ENCODE measurements around the gene FHAD1.

Gene FHAD1

DNA sequence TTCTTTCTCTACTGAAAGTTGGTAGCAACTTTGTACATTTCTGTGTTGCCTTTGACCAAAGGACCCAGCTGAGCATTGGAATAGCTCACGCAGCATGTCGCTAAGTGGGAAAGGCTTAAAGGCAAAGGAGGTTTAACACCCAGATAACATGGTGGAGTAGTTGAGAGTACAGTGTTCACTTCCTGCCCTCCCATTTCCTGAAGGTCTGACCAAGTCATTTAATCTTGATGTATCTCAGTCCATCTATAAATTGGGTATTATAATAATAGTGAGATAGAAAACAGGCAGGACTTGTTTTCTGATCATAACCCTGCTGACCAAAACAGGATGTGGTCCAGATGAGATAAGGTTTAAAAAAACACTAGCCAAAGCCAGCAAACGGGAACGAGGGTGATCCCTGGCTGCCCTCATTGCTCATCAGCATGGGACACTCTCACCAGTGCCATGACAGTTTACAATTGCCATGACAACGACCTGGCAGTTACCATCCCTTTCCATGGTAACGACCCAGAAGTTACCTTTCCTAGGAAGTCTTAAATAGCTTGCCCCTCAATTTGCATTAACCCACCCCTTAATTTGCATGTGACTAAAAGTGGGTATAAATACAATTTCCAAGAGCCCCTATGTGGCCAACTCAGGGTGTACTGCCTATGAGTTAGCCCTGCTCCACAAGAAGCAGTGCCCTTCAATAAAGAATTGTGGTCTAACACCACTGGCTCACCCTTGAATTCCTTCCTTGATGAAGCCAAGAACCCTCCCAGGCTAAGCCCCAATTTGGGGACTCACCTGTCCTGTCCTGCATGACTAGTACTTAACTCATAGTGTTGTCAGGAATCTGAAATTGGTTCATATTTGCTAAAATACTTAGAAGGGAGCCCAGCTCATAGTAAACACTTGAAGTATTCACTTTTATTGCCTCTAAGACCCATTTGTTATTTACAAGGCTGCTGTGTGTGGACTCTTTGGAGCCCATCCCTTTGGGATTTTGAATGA lies 28.4 kb upstream of the FHAD1 start:
- no peak overlapping the region for H3K4me3 ChIP-seq (ENCODE audit: low read depth, low read length)
- TF ChIP-seq, protein P1, sequence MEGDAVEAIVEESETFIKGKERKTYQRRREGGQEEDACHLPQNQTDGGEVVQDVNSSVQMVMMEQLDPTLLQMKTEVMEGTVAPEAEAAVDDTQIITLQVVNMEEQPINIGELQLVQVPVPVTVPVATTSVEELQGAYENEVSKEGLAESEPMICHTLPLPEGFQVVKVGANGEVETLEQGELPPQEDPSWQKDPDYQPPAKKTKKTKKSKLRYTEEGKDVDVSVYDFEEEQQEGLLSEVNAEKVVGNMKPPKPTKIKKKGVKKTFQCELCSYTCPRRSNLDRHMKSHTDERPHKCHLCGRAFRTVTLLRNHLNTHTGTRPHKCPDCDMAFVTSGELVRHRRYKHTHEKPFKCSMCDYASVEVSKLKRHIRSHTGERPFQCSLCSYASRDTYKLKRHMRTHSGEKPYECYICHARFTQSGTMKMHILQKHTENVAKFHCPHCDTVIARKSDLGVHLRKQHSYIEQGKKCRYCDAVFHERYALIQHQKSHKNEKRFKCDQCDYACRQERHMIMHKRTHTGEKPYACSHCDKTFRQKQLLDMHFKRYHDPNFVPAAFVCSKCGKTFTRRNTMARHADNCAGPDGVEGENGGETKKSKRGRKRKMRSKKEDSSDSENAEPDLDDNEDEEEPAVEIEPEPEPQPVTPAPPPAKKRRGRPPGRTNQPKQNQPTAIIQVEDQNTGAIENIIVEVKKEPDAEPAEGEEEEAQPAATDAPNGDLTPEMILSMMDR (IDR thresholded peaks at IDR 0.05; ENCODE audit: low read depth, low read length, missing control alignments) = no peak
- DNase-seq (ENCODE audit: low read depth) = no peak

DNA sequence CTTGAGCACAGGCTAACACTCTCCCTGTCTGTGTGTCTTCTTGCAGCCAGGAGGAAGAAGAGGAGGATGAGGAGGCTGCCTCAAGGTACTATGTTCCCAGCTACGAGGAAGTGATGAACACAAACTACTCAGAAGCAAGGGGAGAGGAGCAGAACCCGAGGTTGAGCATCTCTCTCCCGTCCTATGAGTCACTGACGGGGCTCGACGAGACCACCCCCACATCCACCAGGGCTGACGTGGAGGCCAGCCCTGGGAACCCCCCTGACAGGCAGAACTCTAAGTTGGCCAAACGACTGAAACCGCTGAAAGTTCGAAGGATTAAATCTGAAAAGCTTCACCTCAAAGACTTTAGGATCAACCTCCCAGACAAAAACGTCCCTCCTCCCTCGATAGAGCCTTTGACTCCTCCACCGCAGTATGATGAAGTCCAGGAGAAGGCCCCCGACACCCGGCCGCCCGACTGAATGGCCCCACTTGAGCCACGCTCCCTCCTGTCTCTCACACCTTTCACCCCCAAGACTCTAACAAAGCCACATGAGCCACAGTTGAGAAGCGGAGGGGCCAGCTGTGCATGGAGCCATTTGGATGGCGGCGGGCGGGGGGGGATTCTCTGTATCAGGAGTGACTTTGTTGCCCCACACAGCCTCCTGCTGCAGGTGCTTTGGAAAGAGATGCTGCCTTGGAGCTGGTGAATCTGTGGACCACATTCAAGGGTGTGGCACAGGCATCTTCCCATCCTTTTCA lies 27.6 kb upstream of the FHAD1 start:
- TF ChIP-seq, protein P1 (IDR thresholded peaks at IDR 0.05; ENCODE audit: low read depth, low read length, missing control alignments) = no peak
- no peak for DNase-seq (ENCODE audit: low read depth)
- H3K4me3 ChIP-seq (ENCODE audit: low read depth, low read length) = no peak overlapping the region

DNA sequence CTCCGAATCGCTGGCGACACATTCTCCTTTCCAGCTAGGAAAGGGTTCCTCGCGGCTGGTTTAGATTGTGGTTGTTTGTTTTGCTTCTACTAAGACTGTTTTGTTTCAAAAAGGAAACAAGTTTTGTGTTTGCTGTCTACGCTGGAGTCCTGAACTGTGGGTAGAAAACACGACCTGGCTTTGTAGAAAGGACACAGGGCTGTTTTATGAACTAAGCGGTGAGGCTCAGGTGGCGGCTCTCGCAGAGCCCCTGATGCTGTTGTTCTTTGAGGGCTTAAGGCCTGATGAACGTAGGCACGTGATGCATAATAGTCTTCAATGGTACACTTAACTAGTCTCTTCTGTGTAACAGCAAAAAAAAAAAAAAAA lies 27.0 kb upstream of the FHAD1 start:
- no peak for DNase-seq (ENCODE audit: low read depth)
- H3K4me3 ChIP-seq (ENCODE audit: low read depth, low read length) = no peak overlapping the region
- TF ChIP-seq, protein P1 (IDR thresholded peaks at IDR 0.05; ENCODE audit: low read depth, low read length, missing control alignments) = no peak

DNA sequence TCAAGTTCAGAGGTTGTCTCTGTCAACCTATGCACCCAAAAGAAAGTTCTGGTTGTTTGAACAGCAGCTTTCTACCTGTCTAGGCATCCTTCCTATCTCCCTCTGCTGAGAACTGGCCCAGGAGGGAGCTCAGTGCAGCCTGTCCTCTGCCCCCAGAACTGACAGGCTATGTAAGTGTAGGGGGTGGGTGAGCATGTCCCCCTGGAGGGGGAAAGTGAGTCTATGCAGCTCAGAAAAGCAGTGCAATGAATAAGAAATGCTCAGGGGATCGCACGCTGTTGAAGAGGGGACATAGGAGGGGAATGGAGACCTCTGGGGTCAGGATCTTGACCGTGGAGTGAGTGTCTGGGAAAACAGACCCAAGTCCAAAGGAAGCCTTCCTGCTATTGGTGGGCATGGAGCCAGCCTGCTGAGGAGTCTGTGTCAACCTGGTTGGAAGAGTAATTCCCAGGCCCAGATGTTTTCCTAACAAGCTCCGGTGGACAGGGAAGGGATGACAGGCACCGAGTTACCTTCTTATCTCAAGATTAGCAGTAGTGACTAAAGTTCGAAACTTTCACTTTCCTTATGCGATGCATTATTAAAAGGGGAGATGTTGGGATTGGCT lies 26.1 kb upstream of the FHAD1 start:
- TF ChIP-seq, protein P1 (IDR thresholded peaks at IDR 0.05; ENCODE audit: low read depth, low read length, missing control alignments) = no peak
- H3K4me3 ChIP-seq (ENCODE audit: low read depth, low read length) = no peak overlapping the region
- no peak for DNase-seq (ENCODE audit: low read depth)

DNA sequence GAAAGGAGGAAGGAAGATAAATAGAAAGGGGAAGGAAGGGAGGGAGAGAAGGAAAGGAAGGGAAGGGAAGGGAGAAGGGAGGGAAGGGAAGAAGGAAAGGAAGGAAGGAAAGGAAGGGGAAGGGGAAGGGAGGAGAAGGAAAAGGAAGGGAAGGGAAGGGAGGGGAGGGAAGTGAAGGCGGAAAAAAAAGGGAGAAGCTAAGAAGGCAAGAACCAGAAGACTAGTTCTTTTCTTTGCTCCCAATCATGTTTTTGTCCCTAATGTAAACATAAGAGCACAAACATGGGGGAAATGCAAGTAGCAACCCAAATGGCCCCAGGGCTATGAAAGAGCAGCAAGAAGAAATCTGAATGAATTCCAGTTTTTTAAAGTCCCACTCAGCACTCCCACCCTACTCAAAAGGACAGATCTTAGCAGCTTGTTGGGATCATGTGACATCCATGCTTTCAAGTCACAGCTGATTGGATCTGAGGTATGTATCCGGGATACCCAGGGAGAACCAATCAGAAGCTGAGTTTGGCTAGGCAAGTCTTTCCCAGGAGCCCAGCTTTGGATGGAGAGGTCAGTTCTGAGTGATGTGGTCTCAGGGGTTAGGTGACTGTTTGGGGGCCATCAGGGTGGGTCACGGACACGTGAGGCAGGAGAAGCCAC lies 24.2 kb upstream of the FHAD1 start:
- TF ChIP-seq, protein P1 (IDR thresholded peaks at IDR 0.05; ENCODE audit: low read depth, low read length, missing control alignments) = no peak

DNA sequence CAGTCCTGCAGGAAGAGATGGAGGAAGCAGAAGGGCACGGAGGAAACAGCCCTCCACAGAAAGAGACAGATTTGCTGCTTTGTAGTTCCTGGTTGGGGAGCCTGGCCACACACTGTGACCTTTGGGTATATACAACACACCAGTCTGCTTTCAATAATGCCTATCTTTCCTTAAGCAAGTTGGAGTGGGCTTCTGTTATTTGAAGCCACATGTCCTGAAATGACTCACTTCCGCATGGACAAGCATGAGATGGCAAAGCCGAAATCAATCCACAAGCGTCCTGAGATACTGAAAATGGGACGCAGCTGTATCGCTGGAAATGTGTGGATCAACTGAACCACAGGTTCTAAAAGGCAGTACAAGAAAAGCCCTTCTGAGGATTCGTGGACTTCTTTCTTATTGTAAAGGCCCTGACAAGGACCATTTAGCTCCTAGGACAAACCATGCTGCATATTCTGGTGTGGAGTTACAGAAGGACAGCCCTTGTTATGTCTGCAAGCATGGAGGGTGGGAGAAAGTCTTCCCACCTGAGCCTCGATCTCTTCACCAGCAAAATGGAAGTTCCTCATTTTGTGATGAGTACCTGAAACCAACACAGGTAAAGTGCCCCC lies 22.7 kb upstream of the FHAD1 start:
- no peak for DNase-seq (ENCODE audit: low read depth)
- no peak overlapping the region for H3K4me3 ChIP-seq (ENCODE audit: low read depth, low read length)
- TF ChIP-seq, protein P1 (IDR thresholded peaks at IDR 0.05; ENCODE audit: low read depth, low read length, missing control alignments) = no peak

More for the DNA sequence above, 24.2 kb upstream of the FHAD1 start:
- no peak overlapping the region for H3K4me3 ChIP-seq (ENCODE audit: low read depth, low read length)
- DNase-seq (ENCODE audit: low read depth) = no peak

Data from GM12864 (cell line).